K562 (cell line): ENCODE results near the gene OR4E2. TPM values are rescaled to one million over a fixed set of nuclear protein-coding genes. Genes with fewer than 3 reads are reported as not detected.

Experiments
- ATAC-seq: fragments of 200-7000 bp; cut with Tn5 transposase; 3 replicates; pipeline ENCODE4 v1.9.1; 2020; ENCODE audit warnings: moderate library complexity
- BruUV-seq: library from RNA; stranded (reverse); fragments of 400-500 nt; replicated peaks from 2 replicates; lab custom pipeline; 2021; lab: Mats Ljungman, UMichigan
- CTCF ChIA-PET: fragments of 300-600 bp; formaldehyde crosslinking; extraction: SDS; loops from one replicate; lab custom pipeline; 2021; ENCODE audit warnings: low intra/inter-chr PET ratio; lab: Yijun Ruan, JAX
- POLR2A ChIA-PET: fragments of 300-600, 350-650 bp; sonication (Branson Sonifier 250); formaldehyde crosslinking; extraction: SDS; loops from one replicate; lab custom pipeline; 2021; ENCODE audit warnings: antibody characterized with exemption, inconsistent platforms; lab: Yijun Ruan, JAX
- DNase-seq, 4 experiments: peaks; one replicate each; pipeline versions ENCODE4 v3.0.0 to v3.0.0-alpha.2; 2011 to 2018; ENCODE audit warnings: low spot score in 3 of 4, mixed read lengths in 3 of 4; ENCODE audit errors: extremely low read depth in 1 of 4
- FAIRE-seq: peaks from 2 replicates; lab custom pipeline; 2011; peaks lifted over from hg19 to GRCh38; lab: Jason Lieb, UNC
- H2AFZ ChIP-seq: 2 replicates; pipeline ENCODE4 v1.6.0; 2011; ENCODE audit warnings: low read depth, low read length, control low read depth, inconsistent platforms
- H3K27ac ChIP-seq: fragments of 200-600 bp; 3 replicates; pipeline ENCODE4 v1.8.0; 2011; ENCODE audit warnings: low read depth, mild to moderate bottlenecking, control low read depth, inconsistent platforms, low read length, moderate library complexity, mixed read lengths; ENCODE audit errors: extremely low read depth
- H3K27me3 ChIP-seq, 2 experiments: fragments of 300-600 bp in 1 of 2; 2 replicates in 1 of 2; 3 replicates in 1 of 2; pipeline versions ENCODE4 v1.6.0 to v1.8.0; 2011; ENCODE audit warnings: inconsistent platforms in 2 of 2, low read length in 2 of 2, mild to moderate bottlenecking in 1 of 2, mixed read lengths in 1 of 2, moderate library complexity in 1 of 2; ENCODE audit not compliant: control insufficient read depth in 2 of 2, insufficient read depth in 2 of 2
- H3K36me3 ChIP-seq: fragments of 300-600 bp; 3 replicates; pipeline ENCODE4 v1.8.0; 2011; ENCODE audit warnings: mild to moderate bottlenecking, low read length, inconsistent platforms; ENCODE audit not compliant: control insufficient read depth, insufficient read depth
- H3K4me1 ChIP-seq, 2 experiments: fragments of 200-600 bp in 1 of 2; replicated peaks in 1 of 2; 2 replicates in 1 of 2; 3 replicates in 1 of 2; pipeline versions ENCODE4 v1.5.1 to v1.8.0; 2011; ENCODE audit warnings: inconsistent platforms in 2 of 2, low read length in 2 of 2, mild to moderate bottlenecking in 1 of 2, mixed read lengths in 1 of 2, moderate library complexity in 1 of 2; ENCODE audit not compliant: control insufficient read depth in 2 of 2, insufficient read depth in 2 of 2
- H3K4me2 ChIP-seq: 2 replicates; pipeline ENCODE4 v1.6.1; 2011; ENCODE audit warnings: low read length, control low read depth, inconsistent platforms, mixed read lengths; ENCODE audit not compliant: insufficient read depth
- H3K4me3 ChIP-seq: fragments of 200-600 bp; sonication (generic), shearing (Covaris generic); 2 replicates; pipeline ENCODE4 v1.5.1; 2016; ENCODE audit warnings: control low read depth, inconsistent platforms
- H3K79me2 ChIP-seq: fragments of 200-600 bp; 3 replicates; pipeline ENCODE4 v1.8.0; 2011; ENCODE audit warnings: low read length, inconsistent platforms; ENCODE audit not compliant: control insufficient read depth, insufficient read depth
- H3K9ac ChIP-seq, 2 experiments: 2 replicates each; pipeline versions ENCODE4 v1.6.0 to v1.6.1; 2011; ENCODE audit warnings: low read depth in 2 of 2, low read length in 2 of 2, control low read depth in 1 of 2, inconsistent platforms in 1 of 2, mild to moderate bottlenecking in 1 of 2, mixed read lengths in 1 of 2; ENCODE audit not compliant: insufficient read depth in 1 of 2
- H3K9me1 ChIP-seq: one replicate; pipeline ENCODE4 v1.6.0; 2011; ENCODE audit warnings: inconsistent platforms, mild to moderate bottlenecking, low read length, moderate library complexity; ENCODE audit not compliant: control insufficient read depth, insufficient read depth
- H3K9me3 ChIP-seq: replicated peaks from 2 replicates; pipeline ENCODE4 v1.5.1; 2011; ENCODE audit warnings: low read depth, low read length, inconsistent platforms; ENCODE audit not compliant: control insufficient read depth, insufficient read depth
- H4K20me1 ChIP-seq: replicated peaks from 2 replicates; pipeline ENCODE4 v1.6.1; 2011; ENCODE audit warnings: low read length, inconsistent platforms, mixed read lengths; ENCODE audit not compliant: control insufficient read depth, insufficient read depth
- DACH1 ChIP-seq: fragments of 450-650 bp; IDR thresholded peaks from 2 replicates; pipeline ENCODE4 v1.6.1; 2018; ENCODE audit not compliant: partially characterized antibody
- FOXJ2 ChIP-seq: fragments of 200-800 bp; sonication (Bioruptor generic); IDR thresholded peaks from 2 replicates; pipeline ENCODE4 v1.6.1; 2016; ENCODE audit warnings: missing genetic modification characterization, missing compliant biosample characterization
- KAT2B ChIP-seq: IDR thresholded peaks from one replicate; pipeline ENCODE4 v1.6.1; 2012; ENCODE audit warnings: low read depth, mild to moderate bottlenecking, control low read depth, inconsistent platforms, low read length, moderate library complexity
- KAT8 ChIP-seq: fragments of 450-650 bp; IDR thresholded peaks from 2 replicates; pipeline ENCODE4 v1.6.1; 2016; ENCODE audit warnings: low read depth, mild to moderate bottlenecking
- KLF13 ChIP-seq: fragments of 450-650 bp; IDR thresholded peaks from 2 replicates; pipeline ENCODE4 v1.6.1; 2016; ENCODE audit warnings: missing genetic modification characterization, low read depth, mild to moderate bottlenecking, missing compliant biosample characterization, moderate library complexity, borderline replicate concordance
- KLF16 ChIP-seq: IDR thresholded peaks from 2 replicates; pipeline ENCODE4 v1.6.1; 2016; ENCODE audit warnings: antibody characterized with exemption
- NFXL1 ChIP-seq: fragments of 450-650 bp; formaldehyde crosslinking; IDR thresholded peaks from 2 replicates; pipeline ENCODE4 v1.4.0; 2021; ENCODE audit warnings: mild to moderate bottlenecking
- ZNF23 ChIP-seq: fragments of 250-450 bp; sonication (Bioruptor Pico); IDR thresholded peaks from 2 replicates; pipeline ENCODE4 v1.4.0; 2020; ENCODE audit warnings: mild to moderate bottlenecking
- ZNF551 ChIP-seq: fragments of 250-450 bp; sonication (Bioruptor Pico); IDR thresholded peaks from 2 replicates; pipeline ENCODE4 v1.5.0; 2021; ENCODE audit warnings: mild to moderate bottlenecking, moderate library complexity
- whole genome bisulfite sequencing: fragments of 100-300 bp; shearing (Covaris generic); methylation state at CpG from one replicate; pipeline ENCODE4 v1.1.6; 2016; ENCODE audit warnings: low coverage, mixed read lengths; ENCODE audit not compliant: insufficient coverage; ENCODE audit errors: missing lambda C conversion rate; 5-methylcytosine and 5-hydroxymethylcytosine counted together
- in situ Hi-C: fragments of 300-500 bp; cut with MboI; formaldehyde crosslinking; loops from 4 replicates; pipeline ENCODE4 v1.15.0; 2018; ENCODE audit warnings: inconsistent platforms, mixed read lengths
- intact Hi-C: fragments of 100-400 bp; cut with micrococcal nuclease; formaldehyde crosslinking; loops from 2 replicates; pipeline ENCODE4 v1.14.2; 2022
- polyA plus RNA-seq, 8 experiments: library from polyadenylated mRNA; depleted of rRNA in 4 of 8; stranded (reverse) in 5 of 8; unstranded in 3 of 8; fragments of >200 nt; fragmentation: Nextera tagmentation in 2 of 8; fragmentation: Illumina TruSeq in 1 of 8; extraction: Ambion mirVana in 2 of 8; extraction: Trizol in 1 of 8; gene quantifications; 2 replicates each; pipeline versions ENCODE4 v1.2.1 to v1.2.3, GENCODE V29; 2011 to 2014; ENCODE audit warnings: inconsistent platforms in 1 of 8, missing spikeins in 1 of 8
- total RNA-seq, 7 experiments: library from RNA; depleted of rRNA in 6 of 7; stranded (reverse); fragments of >200 nt in 6 of 7; fragmentation: Illumina TruSeq in 2 of 7; extraction: Trizol in 2 of 7; gene quantifications; 2 replicates each; pipeline versions ENCODE4 v1.2.1 to v1.2.3, GENCODE V29; 2011 to 2021; ENCODE audit warnings: low replicate concordance in 1 of 7
- TF ChIP-seq, protein P1 (sequence below): IDR thresholded peaks from 2 replicates; pipeline ENCODE4 v1.6.1; 2012; ENCODE audit warnings: low read depth, low read length, improper control_type of control experiment, borderline replicate concordance
- TF ChIP-seq, protein P2 (sequence below): fragments of 450-650 bp; IDR thresholded peaks from 2 replicates; pipeline ENCODE4 v1.7.0; 2016; ENCODE audit warnings: borderline replicate concordance
- TF ChIP-seq, protein P3 (sequence below): fragments of 450-650 bp; IDR thresholded peaks from 2 replicates; pipeline ENCODE4 v1.6.1; 2016

Gene OR4E2
- total and polyA plus RNA-seq, 9 of the 15 experiments (the other 6 are each of a cell fraction or from before 2014, with no cell fraction given) = not detected

DNA sequence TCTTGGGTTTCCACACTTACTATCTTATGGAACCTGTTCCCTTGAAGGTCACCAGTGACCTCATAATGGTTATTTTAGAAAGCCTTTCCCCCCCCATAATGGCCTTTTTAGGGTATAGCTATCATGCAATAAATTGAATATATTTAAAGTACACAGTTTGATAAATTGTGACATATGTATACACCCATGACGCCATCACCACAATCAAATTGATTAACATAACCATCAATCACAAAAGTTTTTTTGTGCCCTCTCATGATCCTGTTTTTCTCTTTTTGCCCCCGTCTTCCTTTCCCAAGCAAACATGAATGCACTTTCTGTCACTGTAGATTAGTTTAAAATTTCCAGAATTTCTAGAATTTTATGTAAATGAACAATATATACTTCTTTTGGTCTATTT lies 48.7 kb downstream of the OR4E2 start:
- Histone ChIP-seq H3K79me2 (no peaks in the 10 kb centered on the region), H3K9me1 (no peaks in the 10 kb centered on the region), H4K20me1 (no peaks in the 10 kb centered on the region), H2AFZ (no peak overlapping the region), H3K4me1 (no peaks in the 10 kb centered on the region), H3K36me3 (no peaks in the 10 kb centered on the region), H3K27me3 (no peaks in the 10 kb centered on the region; a peak in 1 of 5 replicates), H3K9me3 (no peaks in the 10 kb centered on the region)
- 0% methylated on average over 2 of the region's 2 CpGs for WGBS
- no TSS peak for BruUV-seq
- intact Hi-C loops = no loop called here
- CTCF ChIA-PET = no interaction called here
- no peak for FAIRE-seq
- TF ChIP-seq ZNF551 (no peak), KLF16 (no peak), KAT8 (no peak), ZNF23 (no peak), KAT2B (no peak), NFXL1 (no peak), KLF13 (tag) (no peak), DACH1 (no peak), FOXJ2 (tag) (no peak)
- TF ChIP-seq, protein P1, sequence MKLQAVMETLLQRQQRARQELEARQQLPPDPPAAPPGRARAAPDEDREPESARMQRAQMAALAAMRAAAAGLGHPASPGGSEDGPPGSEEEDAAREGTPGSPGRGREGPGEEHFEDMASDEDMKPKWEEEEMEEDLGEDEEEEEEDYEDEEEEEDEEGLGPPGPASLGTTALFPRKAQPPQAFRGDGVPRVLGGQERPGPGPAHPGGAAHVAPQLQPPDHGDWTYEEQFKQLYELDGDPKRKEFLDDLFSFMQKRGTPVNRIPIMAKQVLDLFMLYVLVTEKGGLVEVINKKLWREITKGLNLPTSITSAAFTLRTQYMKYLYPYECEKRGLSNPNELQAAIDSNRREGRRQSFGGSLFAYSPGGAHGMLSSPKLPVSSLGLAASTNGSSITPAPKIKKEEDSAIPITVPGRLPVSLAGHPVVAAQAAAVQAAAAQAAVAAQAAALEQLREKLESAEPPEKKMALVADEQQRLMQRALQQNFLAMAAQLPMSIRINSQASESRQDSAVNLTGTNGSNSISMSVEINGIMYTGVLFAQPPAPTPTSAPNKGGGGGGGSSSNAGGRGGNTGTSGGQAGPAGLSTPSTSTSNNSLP = no peak
- TF ChIP-seq, protein P2, sequence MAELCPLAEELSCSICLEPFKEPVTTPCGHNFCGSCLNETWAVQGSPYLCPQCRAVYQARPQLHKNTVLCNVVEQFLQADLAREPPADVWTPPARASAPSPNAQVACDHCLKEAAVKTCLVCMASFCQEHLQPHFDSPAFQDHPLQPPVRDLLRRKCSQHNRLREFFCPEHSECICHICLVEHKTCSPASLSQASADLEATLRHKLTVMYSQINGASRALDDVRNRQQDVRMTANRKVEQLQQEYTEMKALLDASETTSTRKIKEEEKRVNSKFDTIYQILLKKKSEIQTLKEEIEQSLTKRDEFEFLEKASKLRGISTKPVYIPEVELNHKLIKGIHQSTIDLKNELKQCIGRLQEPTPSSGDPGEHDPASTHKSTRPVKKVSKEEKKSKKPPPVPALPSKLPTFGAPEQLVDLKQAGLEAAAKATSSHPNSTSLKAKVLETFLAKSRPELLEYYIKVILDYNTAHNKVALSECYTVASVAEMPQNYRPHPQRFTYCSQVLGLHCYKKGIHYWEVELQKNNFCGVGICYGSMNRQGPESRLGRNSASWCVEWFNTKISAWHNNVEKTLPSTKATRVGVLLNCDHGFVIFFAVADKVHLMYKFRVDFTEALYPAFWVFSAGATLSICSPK = no peak
- TF ChIP-seq, protein P3, sequence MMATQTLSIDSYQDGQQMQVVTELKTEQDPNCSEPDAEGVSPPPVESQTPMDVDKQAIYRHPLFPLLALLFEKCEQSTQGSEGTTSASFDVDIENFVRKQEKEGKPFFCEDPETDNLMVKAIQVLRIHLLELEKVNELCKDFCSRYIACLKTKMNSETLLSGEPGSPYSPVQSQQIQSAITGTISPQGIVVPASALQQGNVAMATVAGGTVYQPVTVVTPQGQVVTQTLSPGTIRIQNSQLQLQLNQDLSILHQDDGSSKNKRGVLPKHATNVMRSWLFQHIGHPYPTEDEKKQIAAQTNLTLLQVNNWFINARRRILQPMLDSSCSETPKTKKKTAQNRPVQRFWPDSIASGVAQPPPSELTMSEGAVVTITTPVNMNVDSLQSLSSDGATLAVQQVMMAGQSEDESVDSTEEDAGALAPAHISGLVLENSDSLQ = no peak
- TF ChIP-seq, all 486 proteins: peak for 0
- POLR2A ChIA-PET = no interaction called here
- Histone ChIP-seq H3K9ac (no peak overlapping the region), H3K27ac (no peak overlapping the region), H3K4me2 (no peak overlapping the region), H3K4me3 (no peak overlapping the region)
- DNase-seq (no peak), ATAC-seq (no peak)
- in situ Hi-C loops = no loop called here
